DND-41 (cell line): ENCODE results near the gene TBXA2R.

Experiments used
- CTCF ChIP-seq: IDR thresholded peaks from 2 replicates; pipeline ENCODE4 v1.5.1; 2012; ENCODE audit warnings: borderline replicate concordance, low read length, moderate library complexity, mild to moderate bottlenecking; ENCODE audit not compliant: poor library complexity, severe bottlenecking; ENCODE audit errors: extremely low read depth
- EZH2 ChIP-seq: IDR thresholded peaks from 3 replicates; pipeline ENCODE4 v1.6.1; 2012; ENCODE audit warnings: borderline replicate concordance, low read depth, mild to moderate bottlenecking, moderate library complexity, low read length, inconsistent platforms; ENCODE audit not compliant: severe bottlenecking

DNA sequence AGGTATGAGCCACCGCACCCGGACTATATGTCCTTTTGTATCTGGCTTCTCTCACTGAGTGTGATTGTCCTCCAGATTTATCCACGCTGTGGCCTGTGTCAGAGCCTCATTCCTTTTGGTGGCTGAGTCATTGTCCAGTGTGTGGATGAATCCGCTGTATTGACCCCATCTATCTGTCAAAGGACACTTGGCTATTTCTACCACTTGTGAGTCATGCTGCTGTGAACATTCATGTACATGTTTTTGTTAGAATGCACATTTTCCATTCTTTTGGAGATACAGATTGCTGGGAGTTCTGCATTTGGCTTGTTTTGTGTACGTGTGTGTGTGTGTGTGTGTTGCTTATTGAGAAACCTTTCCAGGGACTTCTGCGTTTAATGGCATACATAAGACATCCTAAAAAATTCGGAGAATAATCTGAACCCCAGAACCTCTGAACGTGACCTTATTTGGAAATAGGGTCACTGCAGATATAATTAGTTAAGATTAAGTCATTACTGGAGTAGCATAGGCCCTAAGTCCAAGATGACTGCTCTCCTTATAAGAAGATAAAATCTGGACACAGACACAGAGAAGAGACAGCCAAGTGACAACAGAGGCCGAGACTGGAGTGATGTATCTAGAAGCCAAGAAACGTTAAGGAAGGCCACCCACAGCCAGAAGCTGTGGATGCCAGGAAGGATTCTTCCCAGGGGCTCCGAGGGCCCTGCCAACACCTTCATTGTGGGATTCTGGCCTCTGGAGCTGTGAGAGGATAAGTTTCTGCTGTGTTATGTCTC, 26.3 kb downstream of the TBXA2R start:
- TF ChIP-seq CTCF (no peak), EZH2 (no peak)
